Brain microvascular endothelial cell (primary cell): Measurements from ENCODE around the gene RGS7.

Experiments
- DNase-seq: peaks from one replicate; pipeline ENCODE4 v3.0.0-alpha.2; 2020
- H3K27ac ChIP-seq: fragments of 250-450 bp; sonication (Bioruptor Pico); 2 replicates; pipeline ENCODE4 v1.5.1; 2020; ENCODE audit warnings: mild to moderate bottlenecking, moderate library complexity
- H3K27me3 ChIP-seq: fragments of 250-450 bp; sonication (Bioruptor Pico); replicated peaks from 2 replicates; pipeline ENCODE4 v1.5.1; 2020; ENCODE audit warnings: mild to moderate bottlenecking
- H3K36me3 ChIP-seq: fragments of 250-450 bp; sonication (Bioruptor Pico); replicated peaks from 2 replicates; pipeline ENCODE4 v1.5.1; 2020; ENCODE audit warnings: mild to moderate bottlenecking
- H3K4me3 ChIP-seq: 2 replicates; pipeline ENCODE4 v1.5.1; 2011; ENCODE audit warnings: low read depth, mild to moderate bottlenecking, control low read depth, low read length, moderate library complexity
- CTCF ChIP-seq: IDR thresholded peaks from 2 replicates; pipeline ENCODE4 v1.5.1; 2011; ENCODE audit warnings: low read depth, mild to moderate bottlenecking, moderate library complexity, low read length, control low read depth, inconsistent platforms; ENCODE audit errors: missing control alignments
- in situ Hi-C: cut with HindIII; loops from 2 replicates; pipeline ENCODE4 v1.10.0; 2017; ENCODE audit warnings: low sequenced_read_pairs, low pct_ligation_motif_present

RGS7 gene

GRCh38 chr1:241275981-241276380 lies 81.0 kb downstream of the RGS7 start:
- Histone ChIP-seq H3K36me3 (no peaks in the 10 kb centered on the region), H3K27ac (no peak overlapping the region), H3K27me3 (no peaks in the 10 kb centered on the region), H3K4me3 (no peak overlapping the region)
- TF ChIP-seq CTCF = no peak
- in situ Hi-C loops = no loop called here
- no peak for DNase-seq

- H3K36me3 ChIP-seq = no peaks in the 10 kb centered on the region
- TF ChIP-seq CTCF = no peak
- in situ Hi-C loops = no loop called here
- DNase-seq = no peak
- no peak overlapping the region for H3K4me3 ChIP-seq
- H3K27me3 ChIP-seq = no peaks in the 10 kb centered on the region
- H3K27ac ChIP-seq = no peak overlapping the region
These were observed 81.8 kb downstream of the RGS7 start for GRCh38 chr1:241275226-241275625.

- in situ Hi-C loops = no loop called here
- no peak for DNase-seq
- no peak for TF ChIP-seq CTCF
- Histone ChIP-seq H3K27me3 (no peaks in the 10 kb centered on the region), H3K4me3 (no peak overlapping the region), H3K27ac (no peak overlapping the region), H3K36me3 (no peaks in the 10 kb centered on the region)
These were observed 82.3 kb downstream of the RGS7 start for GRCh38 chr1:241274693-241275092.

GRCh38 chr1:241272828-241273227 lies 84.2 kb downstream of the RGS7 start:
- Histone ChIP-seq H3K4me3 (no peak overlapping the region), H3K27ac (no peak overlapping the region), H3K36me3 (no peaks in the 10 kb centered on the region), H3K27me3 (no peaks in the 10 kb centered on the region)
- TF ChIP-seq CTCF = no peak
- in situ Hi-C loops = no loop called here
- no peak for DNase-seq

- H3K27me3 ChIP-seq = no peaks in the 10 kb centered on the region
- no peak for DNase-seq
- in situ Hi-C loops = no loop called here
- H3K27ac ChIP-seq = no peak overlapping the region
- H3K36me3 ChIP-seq = no peaks in the 10 kb centered on the region
- H3K4me3 ChIP-seq = no peak overlapping the region
- no peak for TF ChIP-seq CTCF
These were observed 85.6 kb downstream of the RGS7 start for GRCh38 chr1:241271427-241271826.

- Histone ChIP-seq H3K27me3 (no peaks in the 10 kb centered on the region), H3K27ac (no peak overlapping the region), H3K4me3 (no peak overlapping the region), H3K36me3 (no peaks in the 10 kb centered on the region)
- DNase-seq = no peak
- TF ChIP-seq CTCF = no peak
- in situ Hi-C loops = no loop called here
These were observed 87.0 kb downstream of the RGS7 start for GRCh38 chr1:241270016-241270415.
